Measurements from ENCODE around the gene EIF2D. TPM values are rescaled to one million over a fixed set of nuclear protein-coding genes. Genes with fewer than 3 reads are reported as not detected.

Gene EIF2D
- total and polyA plus RNA-seq, 2 of the 8 experiments (the other 6 are each of a cell fraction or from before 2014, with no cell fraction given), result 36.1 to 37.1 TPM

DNA sequence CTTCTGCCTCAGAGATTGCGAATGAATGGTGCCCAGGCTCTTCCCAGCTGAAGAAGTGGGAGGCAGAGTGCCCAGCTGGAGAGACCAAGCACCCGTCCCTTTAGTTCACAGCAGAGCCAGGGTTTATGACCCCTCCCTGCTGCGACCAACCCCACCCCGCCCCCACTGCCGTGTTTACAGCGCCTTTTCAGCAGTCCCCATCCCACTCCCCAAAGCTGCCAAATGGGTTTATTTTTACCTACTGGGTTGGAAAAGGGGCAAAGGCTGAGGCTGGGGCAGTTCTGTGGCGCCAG lies 46.7 kb upstream of the EIF2D start (continued):
- TF ChIP-seq BRCA1 (IDR thresholded peaks at IDR 0.05; ENCODE audit: low read depth, low read length), result no peak
- no peak for TF ChIP-seq POLR2AphosphoS5 (IDR thresholded peaks at IDR 0.05; ENCODE audit: low read depth, low read length)

All from H1 (cell line).